Measurements from ENCODE around the gene EMILIN2.

Gene EMILIN2

GRCh38 chr18:2933995-2934394 is 87.2 kb downstream of the EMILIN2 start:
- Mint-ChIP-seq H3K27me3 (no peaks in the 10 kb centered on the region), H3K27ac (no peak overlapping the region), H3K4me1 (peaks cover 9 to 16% of the 10 kb centered on the region in 2 donors), H3K4me3 (no peak overlapping the region), H3K9me3 (no peaks in the 10 kb centered on the region), H3K36me3 (peaks cover 15 to 23% of the 10 kb centered on the region in 2 donors)
- DNase-seq (no peak), ATAC-seq (replicated peaks) (no peak)

- Mint-ChIP-seq H3K9me3 (no peaks in the 10 kb centered on the region), H3K27ac (no peak overlapping the region), H3K36me3 (peaks cover 14 to 18% of the 10 kb centered on the region in 2 donors), H3K27me3 (no peaks in the 10 kb centered on the region), H3K4me1 (peaks cover 9 to 16% of the 10 kb centered on the region in 2 donors), H3K4me3 (no peak overlapping the region)
- no peak for DNase-seq
- ATAC-seq (replicated peaks): no peak
Observed at GRCh38 chr18:2935438-2936192, 88.8 kb downstream of the EMILIN2 start.

DNA sequence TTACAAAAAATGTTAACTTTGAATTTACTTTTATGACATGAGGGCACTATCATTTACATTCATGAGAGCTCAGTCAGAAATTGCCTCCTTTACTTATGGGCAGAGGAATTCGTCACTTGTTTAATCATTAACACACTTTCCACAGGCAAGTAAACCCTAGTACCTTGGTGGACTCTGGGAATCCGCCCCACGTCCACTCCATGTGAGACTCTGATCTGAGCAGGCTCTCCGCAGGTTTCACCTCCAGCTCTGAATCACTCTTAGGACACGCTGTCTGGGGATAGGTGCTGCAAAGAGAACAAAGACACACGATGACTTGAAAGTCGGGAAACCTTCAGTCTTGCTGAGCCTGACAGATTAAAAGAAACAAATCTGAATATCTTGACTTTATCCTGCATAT is 92.5 kb downstream of the EMILIN2 start:
- Mint-ChIP-seq H3K9me3 (no peaks in the 10 kb centered on the region), H3K27me3 (no peaks in the 10 kb centered on the region), H3K36me3 (peaks cover 9 to 12% of the 10 kb centered on the region in 2 donors), H3K4me1 (peaks cover 2 to 10% of the 10 kb centered on the region in 2 donors), H3K4me3 (no peak overlapping the region), H3K27ac (no peak overlapping the region)
- ATAC-seq (replicated peaks) (no peak), DNase-seq (no peak)

DNA sequence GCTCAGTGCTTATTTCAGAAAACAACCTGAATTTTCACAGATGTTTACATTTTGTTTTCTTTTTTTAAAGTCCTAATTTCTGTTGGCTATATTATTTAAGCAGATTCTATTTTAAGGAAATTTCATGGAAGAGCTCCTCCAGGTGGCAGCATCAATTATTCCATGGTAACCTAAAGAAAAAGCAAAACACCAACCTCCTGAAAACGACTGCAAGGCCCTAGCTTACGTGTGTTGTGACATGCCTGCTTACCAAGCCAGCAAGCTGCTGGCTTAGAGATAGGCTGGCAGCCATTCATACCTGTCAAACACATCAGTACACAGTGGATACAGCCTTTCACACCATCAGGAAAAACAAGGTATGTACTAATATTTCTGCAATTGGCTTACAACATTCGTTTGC is 101.2 kb downstream of the EMILIN2 start:
- no peaks in the 10 kb centered on the region for H3K27me3 Mint-ChIP-seq
- no peak overlapping the region for H3K27ac Mint-ChIP-seq
- no peak for ATAC-seq (replicated peaks)
- H3K4me3 Mint-ChIP-seq: no peak overlapping the region
- DNase-seq: no peak
- H3K36me3 Mint-ChIP-seq: peaks cover 36 to 38% of the 10 kb centered on the region in 2 donors
- H3K9me3 Mint-ChIP-seq: no peaks in the 10 kb centered on the region
- H3K4me1 Mint-ChIP-seq: no peaks in the 10 kb centered on the region

GRCh38 chr18:2952605-2953004 is 105.8 kb downstream of the EMILIN2 start:
- H3K4me1 Mint-ChIP-seq: peaks cover 8 to 24% of the 10 kb centered on the region in 2 donors
- peaks cover 37 to 48% of the 10 kb centered on the region in 2 donors for H3K36me3 Mint-ChIP-seq
- no peaks in the 10 kb centered on the region for H3K9me3 Mint-ChIP-seq
- H3K4me3 Mint-ChIP-seq: no peak overlapping the region
- H3K27ac Mint-ChIP-seq: no peak overlapping the region
- H3K27me3 Mint-ChIP-seq: no peaks in the 10 kb centered on the region
- no peak for ATAC-seq (replicated peaks)
- DNase-seq: no peak

DNA sequence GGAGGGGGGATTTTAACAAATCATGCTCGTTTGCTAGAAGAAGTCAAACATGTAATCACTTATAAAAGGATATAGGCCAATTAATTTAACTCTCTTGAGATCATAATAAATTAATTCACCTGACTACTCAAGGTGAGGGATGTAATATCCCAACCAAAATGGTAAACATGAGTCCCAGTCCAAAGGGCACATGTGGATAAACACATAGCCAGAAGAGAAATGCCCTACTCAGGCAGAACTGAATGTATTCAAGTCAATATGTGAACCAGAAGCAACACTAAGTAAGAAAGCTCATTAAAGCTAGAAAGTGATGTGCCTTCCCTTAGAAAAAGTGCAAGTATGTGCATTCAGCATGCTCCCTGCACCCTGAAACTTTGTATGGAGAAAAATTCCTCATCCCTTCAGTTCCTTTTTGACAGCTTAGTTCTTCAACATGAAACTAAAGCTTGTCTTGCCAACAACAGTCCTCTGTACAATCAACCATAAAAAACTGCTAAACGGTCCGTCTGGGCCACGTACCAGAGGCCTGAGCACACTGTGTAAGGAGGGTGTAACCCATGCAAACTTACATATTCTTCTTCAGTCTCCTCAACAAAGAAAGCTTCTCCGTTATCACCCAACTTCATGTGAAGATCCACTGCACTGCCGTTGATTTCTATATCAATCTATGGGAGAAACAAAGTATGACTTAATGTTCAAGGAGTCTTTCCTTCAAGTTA is 107.3 kb downstream of the EMILIN2 start:
- Mint-ChIP-seq H3K27ac (no peak overlapping the region), H3K4me1 (peaks cover 10 to 38% of the 10 kb centered on the region in 2 donors), H3K27me3 (no peaks in the 10 kb centered on the region), H3K9me3 (no peaks in the 10 kb centered on the region), H3K36me3 (peaks cover 37 to 50% of the 10 kb centered on the region in 2 donors), H3K4me3 (no peak overlapping the region)
- ATAC-seq (replicated peaks) (no peak), DNase-seq (no peak)

GRCh38 chr18:2954869-2955645 is 108.3 kb downstream of the EMILIN2 start:
- H3K27me3 Mint-ChIP-seq: no peaks in the 10 kb centered on the region
- no peak overlapping the region for H3K4me3 Mint-ChIP-seq
- no peak for ATAC-seq (replicated peaks)
- H3K4me1 Mint-ChIP-seq: peaks cover 14 to 45% of the 10 kb centered on the region in 2 donors
- no peak overlapping the region for H3K27ac Mint-ChIP-seq
- no peaks in the 10 kb centered on the region for H3K9me3 Mint-ChIP-seq
- DNase-seq: no peak
- peaks cover 35 to 46% of the 10 kb centered on the region in 2 donors for H3K36me3 Mint-ChIP-seq

GRCh38 chr18:2956056-2956455 is 109.2 kb downstream of the EMILIN2 start:
- Mint-ChIP-seq H3K27me3 (no peaks in the 10 kb centered on the region), H3K36me3 (peaks cover 28 to 38% of the 10 kb centered on the region in 2 donors), H3K4me3 (no peak overlapping the region), H3K4me1 (peaks cover 20 to 53% of the 10 kb centered on the region in 2 donors), H3K27ac (peak overlapping the region; percentile 7), H3K9me3 (no peaks in the 10 kb centered on the region)
- ATAC-seq (replicated peaks) (no peak), DNase-seq (no peak)

- Mint-ChIP-seq H3K27ac (peak overlapping the region; percentile 85), H3K4me3 (peak overlapping the region in 1 of 2 donors; percentile 50), H3K4me1 (peaks cover 39 to 74% of the 10 kb centered on the region in 2 donors), H3K9me3 (no peaks in the 10 kb centered on the region), H3K36me3 (peaks cover 18 to 26% of the 10 kb centered on the region in 2 donors), H3K27me3 (no peaks in the 10 kb centered on the region)
- ATAC-seq (replicated peaks) (peak; percentile 20 to 29), DNase-seq (no peak)
Observed at GRCh38 chr18:2958819-2959298, 112.1 kb downstream of the EMILIN2 start.

DNA sequence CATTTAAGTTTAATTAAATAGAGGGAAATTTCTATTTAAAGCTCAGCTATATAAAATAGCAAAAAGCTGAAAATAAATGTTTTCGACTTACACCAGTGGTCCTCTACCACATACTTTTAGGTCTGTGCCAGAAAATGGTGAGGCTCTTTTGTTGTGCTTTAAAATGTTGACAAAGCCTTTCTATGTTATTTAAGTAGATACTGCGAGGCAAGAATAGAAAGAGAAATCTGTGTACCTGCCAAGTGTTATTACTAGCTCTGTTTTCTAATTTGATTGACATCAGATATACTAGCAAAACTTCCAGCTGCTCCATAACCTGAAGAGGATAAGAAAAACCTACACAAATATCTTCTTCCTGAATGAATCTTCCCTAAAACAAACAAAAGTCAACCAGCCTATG is 112.5 kb downstream of the EMILIN2 start:
- Mint-ChIP-seq H3K27me3 (no peaks in the 10 kb centered on the region), H3K4me3 (peak overlapping the region; percentile 21 to 55), H3K27ac (peak overlapping the region; percentile 90)

GRCh38 chr18:2960983-2961696 is 114.3 kb downstream of the EMILIN2 start:
- H3K27me3 Mint-ChIP-seq: no peaks in the 10 kb centered on the region
- H3K36me3 Mint-ChIP-seq: peaks cover 7 to 12% of the 10 kb centered on the region in 2 donors
- H3K9me3 Mint-ChIP-seq: peaks cover 0 to 1% of the 10 kb centered on the region in 2 donors

More for the DNA sequence above, 112.5 kb downstream of the EMILIN2 start:
- Mint-ChIP-seq H3K36me3 (peaks cover 18 to 24% of the 10 kb centered on the region in 2 donors), H3K9me3 (no peaks in the 10 kb centered on the region), H3K4me1 (peaks cover 39 to 76% of the 10 kb centered on the region in 2 donors)
- no peak for ATAC-seq (replicated peaks)
- DNase-seq: no peak

GRCh38 chr18:2961821-2962220 is 115.0 kb downstream of the EMILIN2 start:
- peaks cover 43 to 66% of the 10 kb centered on the region in 2 donors for H3K4me1 Mint-ChIP-seq
- peaks cover 0 to 1% of the 10 kb centered on the region in 2 donors for H3K9me3 Mint-ChIP-seq
- peak overlapping the region; percentile 96 for H3K27ac Mint-ChIP-seq
- peak overlapping the region; percentile 41 to 74 for H3K4me3 Mint-ChIP-seq
- H3K27me3 Mint-ChIP-seq: no peaks in the 10 kb centered on the region
- peaks cover 3 to 11% of the 10 kb centered on the region in 2 donors for H3K36me3 Mint-ChIP-seq
- DNase-seq: no peak
- ATAC-seq (replicated peaks): peak; percentile 22 to 23

More at GRCh38 chr18:2960983-2961696, 114.3 kb downstream of the EMILIN2 start:
- Mint-ChIP-seq H3K4me3 (peak overlapping the region; percentile 74 to 82), H3K27ac (peak overlapping the region; percentile 96), H3K4me1 (peaks cover 40 to 73% of the 10 kb centered on the region in 2 donors)
- ATAC-seq (replicated peaks): peak; percentile 9 to 31
- no peak for DNase-seq

GRCh38 chr18:2963048-2963447 is 116.2 kb downstream of the EMILIN2 start:
- DNase-seq: no peak
- Mint-ChIP-seq H3K27ac (peak overlapping the region; percentile 85), H3K4me3 (peak overlapping the region; percentile 46 to 65), H3K4me1 (peaks cover 40 to 58% of the 10 kb centered on the region in 2 donors), H3K9me3 (peaks cover 0 to 1% of the 10 kb centered on the region in 2 donors), H3K36me3 (peaks cover 3 to 5% of the 10 kb centered on the region in 2 donors), H3K27me3 (no peaks in the 10 kb centered on the region)
- peak; percentile 54 for ATAC-seq (replicated peaks)
